CD4-positive, alpha-beta T cell (primary cell): ENCODE measurements around the gene PTGFRN. TPM values are rescaled to one million over a fixed set of nuclear protein-coding genes. Genes with fewer than 3 reads are reported as not detected.
A peak's percentile ranks its signal among the peaks of the same experiment; 100 is the strongest.

Source experiments
- ATAC-seq: fragments of 200-7000 bp; cut with Tn5 transposase; one replicate; pipeline ENCODE4 v1.10.0; 2022; ENCODE audit warnings: mild to moderate bottlenecking; ENCODE audit not compliant: poor library complexity
- CTCF ChIA-PET: fragments of 350-600 bp; sonication (Branson Sonifier 250); formaldehyde crosslinking; loops from one replicate; lab custom pipeline; 2021; ENCODE audit warnings: antibody characterized with exemption, inconsistent platforms; lab: Charles Lee
- POLR2A ChIA-PET: fragments of 350-600 bp; sonication (Branson Sonifier 250); formaldehyde crosslinking; loops from one replicate; lab custom pipeline; 2021; ENCODE audit warnings: antibody characterized with exemption, inconsistent platforms; lab: Charles Lee
- DNase-seq, 14 experiments: peaks; one replicate each; pipeline ENCODE4 v3.0.0-alpha.2; 2013 to 2020; ENCODE audit warnings: mixed read lengths in 2 of 14
- H3K27ac ChIP-seq, 2 donors: one replicate each; pipeline versions ENCODE4 v1.5.1 to v1.7.0; 2013; ENCODE audit warnings: low read length in 2 of 2, low read depth in 1 of 2, mild to moderate bottlenecking in 1 of 2
- H3K27me3 ChIP-seq, 2 experiments: 1 replicate in 1 of 2; 2 replicates in 1 of 2; pipeline versions ENCODE4 v1.6.1 to v1.7.0; 2013; ENCODE audit warnings: low read length in 2 of 2, control low read depth in 1 of 2, mild to moderate bottlenecking in 1 of 2, moderate library complexity in 1 of 2; ENCODE audit not compliant: insufficient read depth in 2 of 2, control insufficient read depth in 1 of 2
- H3K36me3 ChIP-seq: one replicate; pipeline ENCODE4 v1.6.1; 2013; ENCODE audit warnings: low read length, control low read depth; ENCODE audit not compliant: insufficient read depth
- H3K4me1 ChIP-seq: one replicate; pipeline ENCODE4 v1.6.1; 2013; ENCODE audit warnings: low read length, control low read depth; ENCODE audit not compliant: insufficient read depth
- H3K4me3 ChIP-seq: one replicate; pipeline ENCODE4 v1.5.1; 2013; ENCODE audit warnings: mild to moderate bottlenecking, low read length, moderate library complexity
- H3K9me3 ChIP-seq, 2 experiments: 1 replicate in 1 of 2; 2 replicates in 1 of 2; pipeline versions ENCODE4 v1.6.1 to v1.7.0; 2013; ENCODE audit warnings: low read length in 2 of 2, mild to moderate bottlenecking in 2 of 2, control low read depth in 1 of 2, moderate library complexity in 1 of 2; ENCODE audit not compliant: control insufficient read depth in 1 of 2, insufficient read depth in 1 of 2
- H3K27ac Mint-ChIP-seq: one replicate; pipeline ENCODE4 v1.8.0; 2020; ENCODE audit warnings: mixed read lengths
- H3K27me3 Mint-ChIP-seq: one replicate; pipeline ENCODE4 v1.8.0; 2021; ENCODE audit warnings: mixed read lengths
- H3K36me3 Mint-ChIP-seq: one replicate; pipeline ENCODE4 v1.8.0; 2021; ENCODE audit warnings: low read depth, mixed read lengths
- H3K4me1 Mint-ChIP-seq: one replicate; pipeline ENCODE4 v1.8.0; 2021; ENCODE audit warnings: low read depth, mixed read lengths
- H3K4me3 Mint-ChIP-seq: one replicate; pipeline ENCODE4 v1.8.0; 2020; ENCODE audit warnings: mild to moderate bottlenecking, mixed read lengths
- H3K9me3 Mint-ChIP-seq: one replicate; pipeline ENCODE4 v1.8.0; 2020; ENCODE audit warnings: mixed read lengths
- intact Hi-C, 2 experiments: fragments of 100-400 bp; cut with DNase I in 1 of 2; cut with micrococcal nuclease in 1 of 2; formaldehyde crosslinking; loops; one replicate each; pipeline versions ENCODE4 v1.15.1 to v1.9.0; 2023 to 2025; cut with DNase I, micrococcal nuclease
- total RNA-seq, 174 experiments: library from RNA in 2 of 174; stranded (reverse) in 2 of 174; gene quantifications; one replicate each; pipeline ENCODE4 v1.2.3 and lab custom pipeline; 2021 to 2026
- TF ChIP-seq, protein P1 (sequence below): fragments of 200-600 bp; IDR thresholded peaks from one replicate; pipeline ENCODE4 v1.8.0; 2022; ENCODE audit warnings: antibody characterized with exemption, mild to moderate bottlenecking

PTGFRN gene
- total RNA-seq, 2 experiments from 2014 or later = 0.38 to 0.45 TPM

DNA sequence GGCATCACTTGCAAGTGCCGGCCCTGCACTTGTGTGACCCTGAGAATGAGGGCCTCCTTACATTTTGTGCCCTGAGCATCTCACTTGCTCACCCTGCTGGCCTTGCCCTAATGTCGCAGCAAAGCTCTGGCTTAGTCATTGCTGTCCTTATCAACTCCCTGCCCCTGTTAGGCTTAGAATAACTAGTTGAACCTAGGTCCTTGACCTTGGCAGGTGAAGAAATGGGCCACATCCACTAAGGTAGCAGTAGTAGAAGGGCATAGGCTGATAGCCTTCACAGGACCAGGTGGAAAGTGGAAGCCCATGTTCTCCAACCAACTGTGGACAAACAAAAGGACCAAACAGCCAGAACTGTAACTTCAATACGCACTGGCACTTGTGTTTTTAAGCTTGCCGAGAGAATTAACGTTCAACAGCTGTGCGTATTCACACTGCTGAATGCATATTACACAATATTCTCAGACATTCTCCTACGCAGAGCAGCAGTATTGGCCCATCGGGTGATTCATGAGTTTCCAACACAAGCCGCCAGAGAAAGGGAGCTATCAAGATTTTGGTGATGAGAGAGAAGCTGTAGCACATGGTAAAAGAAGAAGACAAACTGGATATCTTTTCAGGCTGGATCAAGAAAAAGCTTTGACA lies 27.7 kb upstream of the PTGFRN start:
- no peaks in the 10 kb centered on the region for H3K9me3 ChIP-seq
- H3K27ac ChIP-seq = no peak overlapping the region
- Mint-ChIP-seq H3K4me3 (no peak overlapping the region), H3K36me3 (no peaks in the 10 kb centered on the region), H3K27me3 (no peaks in the 10 kb centered on the region), H3K9me3 (no peaks in the 10 kb centered on the region), H3K27ac (no peak overlapping the region), H3K4me1 (peaks cover 3% of the 10 kb centered on the region)
- TF ChIP-seq, protein P1, sequence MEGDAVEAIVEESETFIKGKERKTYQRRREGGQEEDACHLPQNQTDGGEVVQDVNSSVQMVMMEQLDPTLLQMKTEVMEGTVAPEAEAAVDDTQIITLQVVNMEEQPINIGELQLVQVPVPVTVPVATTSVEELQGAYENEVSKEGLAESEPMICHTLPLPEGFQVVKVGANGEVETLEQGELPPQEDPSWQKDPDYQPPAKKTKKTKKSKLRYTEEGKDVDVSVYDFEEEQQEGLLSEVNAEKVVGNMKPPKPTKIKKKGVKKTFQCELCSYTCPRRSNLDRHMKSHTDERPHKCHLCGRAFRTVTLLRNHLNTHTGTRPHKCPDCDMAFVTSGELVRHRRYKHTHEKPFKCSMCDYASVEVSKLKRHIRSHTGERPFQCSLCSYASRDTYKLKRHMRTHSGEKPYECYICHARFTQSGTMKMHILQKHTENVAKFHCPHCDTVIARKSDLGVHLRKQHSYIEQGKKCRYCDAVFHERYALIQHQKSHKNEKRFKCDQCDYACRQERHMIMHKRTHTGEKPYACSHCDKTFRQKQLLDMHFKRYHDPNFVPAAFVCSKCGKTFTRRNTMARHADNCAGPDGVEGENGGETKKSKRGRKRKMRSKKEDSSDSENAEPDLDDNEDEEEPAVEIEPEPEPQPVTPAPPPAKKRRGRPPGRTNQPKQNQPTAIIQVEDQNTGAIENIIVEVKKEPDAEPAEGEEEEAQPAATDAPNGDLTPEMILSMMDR = peak; percentile 31
- ATAC-seq (no peak), DNase-seq (peak in 6 of 14 experiments; percentile 9 to 55 (median 31))
- intact Hi-C loops = loop anchor here in 1 of 2 experiments (5.0 kb wide), 1 partner anchor 145 kb away; no protein-coding TSS in a partner anchor
- H3K4me1 ChIP-seq = peaks cover 23% of the 10 kb centered on the region
- H3K27me3 ChIP-seq = no peaks in the 10 kb centered on the region
- H3K4me3 ChIP-seq = no peak overlapping the region
- POLR2A ChIA-PET = no interaction called here
- CTCF ChIA-PET = interaction anchor here (1.1 to 2.1 kb wide), 2 partner anchors 11 to 144 kb away, joined by 4 to 10 read pairs; no protein-coding TSS in a partner anchor
- H3K36me3 ChIP-seq = no peaks in the 10 kb centered on the region

DNA sequence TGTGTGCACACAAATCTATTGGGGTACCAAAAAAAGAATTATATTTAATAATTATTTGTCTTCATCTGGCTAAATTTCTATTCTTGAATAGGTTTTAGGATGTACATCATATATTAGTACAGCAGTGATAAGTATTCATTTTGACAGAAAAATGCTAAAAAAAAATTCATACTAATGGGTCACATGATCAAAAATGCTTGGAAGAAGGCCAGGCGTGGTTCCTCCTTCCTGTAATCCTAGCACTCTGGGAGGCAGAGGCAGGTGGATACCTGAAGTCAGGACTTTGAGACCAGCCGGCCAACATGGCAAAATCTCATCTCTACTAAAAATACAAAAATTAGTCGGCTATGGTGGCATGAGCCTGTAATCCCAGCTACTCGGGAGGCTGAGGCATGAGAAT lies 26.9 kb upstream of the PTGFRN start:
- DNase-seq (no peak), ATAC-seq (no peak)
- H3K36me3 ChIP-seq = no peaks in the 10 kb centered on the region
- H3K27ac Mint-ChIP-seq = no peak overlapping the region
- no peak overlapping the region for H3K27ac ChIP-seq
- TF ChIP-seq, protein P1 = no peak
- no peak overlapping the region for H3K4me3 ChIP-seq
- peaks cover 3% of the 10 kb centered on the region for H3K4me1 Mint-ChIP-seq
- H3K9me3 ChIP-seq = no peaks in the 10 kb centered on the region
- H3K4me1 ChIP-seq = peaks cover 17% of the 10 kb centered on the region
- H3K36me3 Mint-ChIP-seq = no peaks in the 10 kb centered on the region
- no peaks in the 10 kb centered on the region for H3K27me3 ChIP-seq
- POLR2A ChIA-PET = no interaction called here
- H3K4me3 Mint-ChIP-seq = no peak overlapping the region
- CTCF ChIA-PET = interaction anchor here (1.1 kb wide), 1 partner anchor 12 kb away, joined by 4 read pairs; no protein-coding TSS in a partner anchor
- H3K27me3 Mint-ChIP-seq = no peaks in the 10 kb centered on the region
- intact Hi-C loops = loop anchor here in 1 of 2 experiments (5.0 kb wide), 1 partner anchor 146 kb away; no protein-coding TSS in a partner anchor
- no peaks in the 10 kb centered on the region for H3K9me3 Mint-ChIP-seq

DNA sequence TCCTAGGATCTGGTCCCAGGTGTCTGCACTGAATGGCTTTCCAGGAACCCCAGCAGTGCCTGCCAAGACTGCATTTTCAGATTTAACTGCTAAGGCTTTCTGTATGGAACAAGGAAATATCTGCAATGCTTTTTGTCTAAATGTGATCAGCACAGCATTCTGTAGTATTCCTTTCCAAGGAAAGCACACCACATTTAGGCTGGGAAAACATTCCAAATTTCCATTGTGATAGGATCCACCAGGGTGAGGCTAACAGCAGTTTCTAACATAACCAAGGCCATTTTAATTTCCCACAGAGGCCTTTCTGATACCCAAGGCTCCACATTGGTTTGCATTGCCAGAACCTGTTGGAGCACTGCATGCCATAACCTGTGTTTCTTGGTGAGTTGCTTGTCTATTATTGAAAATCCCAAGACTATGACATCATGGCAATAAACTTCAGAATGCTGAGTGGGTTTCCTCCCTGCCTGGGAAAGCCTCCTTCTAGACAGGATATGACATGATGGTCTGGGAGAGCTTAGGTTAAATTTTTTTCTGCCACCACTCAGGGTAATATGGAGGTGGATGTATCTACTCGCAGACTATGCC lies 23.3 kb upstream of the PTGFRN start:
- H3K9me3 Mint-ChIP-seq = no peaks in the 10 kb centered on the region
- DNase-seq (no peak), ATAC-seq (no peak)
- H3K36me3 ChIP-seq = no peaks in the 10 kb centered on the region
- H3K27ac Mint-ChIP-seq = no peak overlapping the region
- ChIA-PET POLR2A (interaction anchor here (1.3 to 1.9 kb wide), 2 partner anchors 9 to 101 kb away, joined by 4 to 7 read pairs; no protein-coding TSS in a partner anchor), CTCF (no interaction called here)
- intact Hi-C loops = no loop called here
- no peaks in the 10 kb centered on the region for H3K4me1 ChIP-seq
- no peaks in the 10 kb centered on the region for H3K27me3 ChIP-seq
- peaks cover 3% of the 10 kb centered on the region for H3K4me1 Mint-ChIP-seq
- H3K27ac ChIP-seq = no peak overlapping the region
- H3K9me3 ChIP-seq = no peaks in the 10 kb centered on the region
- H3K4me3 Mint-ChIP-seq = no peak overlapping the region
- no peaks in the 10 kb centered on the region for H3K27me3 Mint-ChIP-seq
- no peak overlapping the region for H3K4me3 ChIP-seq
- H3K36me3 Mint-ChIP-seq = no peaks in the 10 kb centered on the region
- TF ChIP-seq, protein P1 = no peak
